ENCODE measurements around the gene CCND1. TPM values are rescaled to one million over a fixed set of nuclear protein-coding genes. Genes with fewer than 3 reads are reported as not detected.

Gene CCND1
- total and polyA plus RNA-seq, 3 donors from 2014 or later: 8.8 to 16.4 (median 13.7) TPM

DNA sequence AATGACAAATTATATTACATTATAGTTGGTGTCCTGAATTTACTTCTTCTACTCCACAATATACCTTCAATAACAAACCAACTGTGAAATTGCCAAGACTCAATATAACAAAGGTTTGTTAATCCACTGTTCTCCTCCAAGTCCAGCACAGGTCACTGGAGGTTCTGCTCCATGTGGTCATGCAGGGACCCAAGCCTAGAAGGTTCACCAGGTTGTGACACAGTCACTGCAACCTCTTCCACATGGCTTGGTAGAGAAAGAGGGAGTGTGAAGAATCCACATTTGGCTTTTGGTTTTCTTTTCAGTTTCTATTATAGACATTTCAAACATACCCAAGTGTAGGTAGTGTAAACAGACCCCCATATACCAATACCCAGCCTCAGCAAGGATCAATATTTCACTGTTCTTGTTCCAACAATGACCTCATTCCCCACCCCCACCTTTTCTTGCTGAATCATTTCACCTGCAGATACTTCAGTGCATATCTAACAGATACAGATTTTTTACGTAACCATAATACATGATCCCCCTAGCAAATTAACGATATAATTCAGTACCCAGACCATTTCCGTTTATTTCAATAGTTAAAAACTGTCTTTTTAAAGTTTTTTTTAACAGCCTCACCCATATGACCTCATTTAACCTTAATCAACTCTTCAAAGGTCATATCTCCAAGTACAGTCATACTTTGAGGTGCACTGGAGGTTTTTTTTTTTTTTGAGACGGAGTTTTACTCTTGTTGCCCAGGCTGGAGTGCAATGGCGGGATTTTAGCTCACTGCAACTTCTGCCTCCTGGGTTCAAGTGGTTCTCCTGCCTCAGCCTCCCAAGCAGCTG is 48.7 kb downstream of the CCND1 start:
- H3K4me3 ChIP-seq: no peak overlapping the region
- H3K36me3 ChIP-seq (ENCODE audit: low read depth, missing control alignments): no peaks in the 10 kb centered on the region
- WGBS, 2 donors: 91 to 93% methylated on average over 5 of the region's 5 CpGs
- TF ChIP-seq POLR2A (IDR thresholded peaks at IDR 0.05): no peak
- TF ChIP-seq, protein P1, sequence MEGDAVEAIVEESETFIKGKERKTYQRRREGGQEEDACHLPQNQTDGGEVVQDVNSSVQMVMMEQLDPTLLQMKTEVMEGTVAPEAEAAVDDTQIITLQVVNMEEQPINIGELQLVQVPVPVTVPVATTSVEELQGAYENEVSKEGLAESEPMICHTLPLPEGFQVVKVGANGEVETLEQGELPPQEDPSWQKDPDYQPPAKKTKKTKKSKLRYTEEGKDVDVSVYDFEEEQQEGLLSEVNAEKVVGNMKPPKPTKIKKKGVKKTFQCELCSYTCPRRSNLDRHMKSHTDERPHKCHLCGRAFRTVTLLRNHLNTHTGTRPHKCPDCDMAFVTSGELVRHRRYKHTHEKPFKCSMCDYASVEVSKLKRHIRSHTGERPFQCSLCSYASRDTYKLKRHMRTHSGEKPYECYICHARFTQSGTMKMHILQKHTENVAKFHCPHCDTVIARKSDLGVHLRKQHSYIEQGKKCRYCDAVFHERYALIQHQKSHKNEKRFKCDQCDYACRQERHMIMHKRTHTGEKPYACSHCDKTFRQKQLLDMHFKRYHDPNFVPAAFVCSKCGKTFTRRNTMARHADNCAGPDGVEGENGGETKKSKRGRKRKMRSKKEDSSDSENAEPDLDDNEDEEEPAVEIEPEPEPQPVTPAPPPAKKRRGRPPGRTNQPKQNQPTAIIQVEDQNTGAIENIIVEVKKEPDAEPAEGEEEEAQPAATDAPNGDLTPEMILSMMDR (IDR thresholded peaks at IDR 0.05): no peak
- no peaks in the 10 kb centered on the region for H3K4me1 ChIP-seq
- DNase-seq: no peak
- H3K27ac ChIP-seq: no peak overlapping the region
- no peaks in the 10 kb centered on the region for H3K27me3 ChIP-seq
- intact Hi-C loops (cut with DNase I; ENCODE audit: low total_unique reads): loop anchor here (10.0 kb wide), 1 partner anchor 195 kb away; no protein-coding TSS in a partner anchor
- no peaks in the 10 kb centered on the region for H3K9me3 ChIP-seq

DNA sequence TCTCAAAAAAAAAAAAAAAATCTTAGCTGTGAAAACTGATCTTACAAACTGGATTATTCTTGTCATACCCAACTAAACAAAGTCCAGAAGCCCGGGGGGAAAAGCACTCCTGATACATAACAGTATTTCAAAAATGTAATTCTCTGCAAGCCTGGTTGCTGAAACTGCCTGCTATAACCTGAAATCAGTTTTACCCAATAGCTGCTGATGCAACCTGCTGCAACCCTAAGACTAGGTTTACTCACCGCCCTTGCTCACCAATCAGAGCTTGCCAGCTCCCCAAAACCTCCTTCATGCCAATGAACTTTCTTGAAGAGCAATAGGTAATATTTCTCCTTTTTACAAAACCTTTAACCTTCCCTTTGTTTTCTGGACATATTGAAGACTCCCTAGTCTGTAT is 50.5 kb downstream of the CCND1 start:
- WGBS, 2 donors: 91 to 93% methylated on average over 2 of the region's 2 CpGs

DNA sequence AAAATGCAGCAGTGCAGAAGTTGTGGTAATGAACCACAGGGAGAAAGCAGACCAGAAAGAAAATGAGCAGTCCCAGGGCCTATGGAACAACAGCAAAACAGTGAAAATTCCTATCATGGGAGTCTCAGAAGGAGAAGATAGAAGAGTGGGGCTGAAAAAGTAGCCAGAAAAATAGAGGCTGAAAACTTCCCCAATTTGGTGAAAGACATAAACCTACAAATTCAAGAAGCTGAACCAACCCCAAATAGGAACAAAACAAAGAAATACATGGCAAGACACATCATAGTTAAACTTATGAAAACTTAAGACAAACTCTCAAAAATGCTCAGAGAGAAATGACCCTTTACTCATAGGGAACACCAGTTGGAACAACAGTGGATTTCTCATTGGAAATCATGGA is 51.5 kb downstream of the CCND1 start:
- DNase-seq: no peak
- Histone ChIP-seq H3K27me3 (no peaks in the 10 kb centered on the region), H3K27ac (no peak overlapping the region), H3K36me3 (ENCODE audit: low read depth, missing control alignments) (no peaks in the 10 kb centered on the region), H3K9me3 (no peaks in the 10 kb centered on the region), H3K4me1 (no peaks in the 10 kb centered on the region), H3K4me3 (no peak overlapping the region)
- intact Hi-C loops (cut with DNase I; ENCODE audit: low total_unique reads): loop anchor here (10.0 kb wide), 1 partner anchor 192 kb away; no protein-coding TSS in a partner anchor
- TF ChIP-seq, protein P1 (IDR thresholded peaks at IDR 0.05): no peak
- TF ChIP-seq POLR2A (IDR thresholded peaks at IDR 0.05): no peak

More for the DNA sequence above, 50.5 kb downstream of the CCND1 start:
- no peaks in the 10 kb centered on the region for H3K36me3 ChIP-seq (ENCODE audit: low read depth, missing control alignments)
- H3K27ac ChIP-seq: no peak overlapping the region
- TF ChIP-seq, protein P1 (IDR thresholded peaks at IDR 0.05): no peak
- TF ChIP-seq POLR2A (IDR thresholded peaks at IDR 0.05): no peak
- H3K4me3 ChIP-seq: no peak overlapping the region
- H3K4me1 ChIP-seq: no peaks in the 10 kb centered on the region
- no peak for DNase-seq
- H3K9me3 ChIP-seq: no peaks in the 10 kb centered on the region
- H3K27me3 ChIP-seq: no peaks in the 10 kb centered on the region
- intact Hi-C loops (cut with DNase I; ENCODE audit: low total_unique reads): loop anchor here (10.0 kb wide), 1 partner anchor 193 kb away; no protein-coding TSS in a partner anchor

DNA sequence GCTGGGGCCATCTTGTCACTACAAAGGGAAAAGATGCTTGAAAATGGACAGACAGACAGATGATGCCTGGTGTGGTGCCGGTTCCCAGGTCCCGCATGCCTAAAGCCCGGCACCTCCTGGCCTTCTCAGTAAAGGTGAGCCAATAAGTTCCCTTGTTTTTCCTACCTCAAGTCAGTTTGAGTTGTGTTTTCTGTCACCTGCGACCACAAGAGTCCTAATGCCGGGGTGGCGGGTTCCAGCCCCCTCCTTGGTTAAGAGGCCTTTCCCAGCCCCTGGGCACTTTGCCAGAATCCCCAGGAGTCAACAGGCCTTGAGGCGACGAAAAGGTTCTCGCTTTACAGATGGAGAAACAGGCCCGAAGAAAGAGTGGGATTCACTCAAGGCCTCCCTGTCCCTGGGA is 53.8 kb downstream of the CCND1 start:
- TF ChIP-seq POLR2A (IDR thresholded peaks at IDR 0.05): no peak
- TF ChIP-seq, protein P1 (IDR thresholded peaks at IDR 0.05): no peak
- no peaks in the 10 kb centered on the region for H3K36me3 ChIP-seq (ENCODE audit: low read depth, missing control alignments)
- WGBS, 2 donors: 85 to 87% methylated on average over 10 of the region's 10 CpGs

More for the DNA sequence above, 53.8 kb downstream of the CCND1 start:
- intact Hi-C loops (cut with DNase I; ENCODE audit: low total_unique reads): loop anchor here (10.0 kb wide), 1 partner anchor 190 kb away; no protein-coding TSS in a partner anchor
- no peaks in the 10 kb centered on the region for H3K9me3 ChIP-seq
- no peak overlapping the region for H3K27ac ChIP-seq
- H3K4me3 ChIP-seq: no peak overlapping the region
- H3K4me1 ChIP-seq: no peaks in the 10 kb centered on the region
- no peak for DNase-seq
- no peaks in the 10 kb centered on the region for H3K27me3 ChIP-seq
